Left colon (tissue), 2 donors: ENCODE data around the gene NHERF1. TPM values are rescaled to one million over a fixed set of nuclear protein-coding genes. Genes with fewer than 3 reads are reported as not detected.

Experiments
- ATAC-seq: fragments of 200-7000 bp; cut with Tn5 transposase; one replicate; pipeline ENCODE4 v1.9.1; 2020; ENCODE audit warnings: mild to moderate bottlenecking, moderate library complexity
- DNase-seq, 2 donors: peaks; one replicate each; pipeline ENCODE4 v3.0.0-alpha.2; 2020
- intact Hi-C, 2 donors: fragments of 100-400 bp; cut with DNase I in 1 of 2; cut with micrococcal nuclease in 1 of 2; formaldehyde crosslinking; loops; one replicate each; pipeline versions ENCODE4 v1.11.2 to v1.14.0; 2022; cut with DNase I, micrococcal nuclease
- total RNA-seq, 2 donors: library from RNA; stranded (reverse); fragmentation: NEBNext Ultra II Directional; extraction: Animal tissue kit (Norgen Biotek cat#: 25700); gene quantifications; one replicate each; pipeline ENCODE4 v1.2.1, GENCODE V29; 2021
- donor health status: DM: no; HTN: no; CAD: no.
- donor health status: DM: yes; HTN: yes; CAD: no.

NHERF1 gene
- total RNA-seq, 2 donors from 2014 or later = 186 to 256 TPM

- peak; percentile 75 to 88 for DNase-seq
- intact Hi-C loops = loop anchor here (5.0 kb wide), 2 partner anchors 122 to 127 kb away; partner anchors contain the start of gene FDXR (in 1 of the 2)
- peak; percentile 43 for ATAC-seq
Measured at GRCh38 chr17:74744714-74745547, 3.5 kb upstream of the NHERF1 start.

- ATAC-seq (no peak), DNase-seq (no peak)
- intact Hi-C loops = loop anchor here in 1 of 2 donors (5.0 kb wide), 1 partner anchor 122 kb away; no protein-coding TSS in a partner anchor
Measured at GRCh38 chr17:74745548-74746177, 2.8 kb upstream of the NHERF1 start.

GRCh38 chr17:74746376-74746775 lies 2.1 kb upstream of the NHERF1 start:
- no peak for DNase-seq
- intact Hi-C loops = loop anchor here in 1 of 2 donors (5.0 kb wide), 1 partner anchor 121 kb away; no protein-coding TSS in a partner anchor
- ATAC-seq = no peak

GRCh38 chr17:74746922-74747321 lies 1.5 kb upstream of the NHERF1 start:
- intact Hi-C loops = loop anchor here in 1 of 2 donors (5.0 kb wide), 1 partner anchor 120 kb away; no protein-coding TSS in a partner anchor
- DNase-seq = peak in 1 of 2 donors; percentile 18
- no peak for ATAC-seq

- intact Hi-C loops = loop anchor here in 1 of 2 donors (5.0 kb wide), 1 partner anchor 119 kb away; no protein-coding TSS in a partner anchor
- no peak for DNase-seq
- no peak for ATAC-seq
Measured at GRCh38 chr17:74748279-74748528, 224 bp upstream of the NHERF1 start.

- ATAC-seq = peak; percentile 30
Measured at GRCh38 chr17:74749279-74750038, 1.0 kb downstream of the NHERF1 start.

GRCh38 chr17:74750039-74750326 lies 1.6 kb downstream of the NHERF1 start:
- intact Hi-C loops = no loop called here
- DNase-seq = no peak
- ATAC-seq = no peak

More at GRCh38 chr17:74749279-74750038, 1.0 kb downstream of the NHERF1 start:
- DNase-seq = peak; percentile 63
- intact Hi-C loops = loop anchor here in 1 of 2 donors (5.0 kb wide), 1 partner anchor 118 kb away; no protein-coding TSS in a partner anchor

- peak; percentile 59 to 70 for DNase-seq
- ATAC-seq = peak; percentile 50
- intact Hi-C loops = no loop called here
Measured at GRCh38 chr17:74750327-74751069, 2.1 kb downstream of the NHERF1 start.

GRCh38 chr17:74752415-74752814 lies 4.0 kb downstream of the NHERF1 start:
- DNase-seq (no peak), ATAC-seq (no peak)
- intact Hi-C loops = no loop called here

- no peak for ATAC-seq
- DNase-seq = no peak
- intact Hi-C loops = no loop called here
Measured at GRCh38 chr17:74752822-74753401, 4.5 kb downstream of the NHERF1 start.

GRCh38 chr17:74754832-74755231 lies 6.4 kb downstream of the NHERF1 start:
- DNase-seq = no peak
- intact Hi-C loops = no loop called here
- ATAC-seq = no peak

GRCh38 chr17:74755533-74755932 lies 7.1 kb downstream of the NHERF1 start:
- intact Hi-C loops = no loop called here
- ATAC-seq = no peak

GRCh38 chr17:74756891-74757290 lies 8.5 kb downstream of the NHERF1 start:
- DNase-seq (no peak), ATAC-seq (no peak)
- intact Hi-C loops = no loop called here

More at GRCh38 chr17:74755533-74755932, 7.1 kb downstream of the NHERF1 start:
- DNase-seq = no peak

- ATAC-seq = peak; percentile 43
- peak in 1 of 2 donors; percentile 64 for DNase-seq
- intact Hi-C loops = no loop called here
Measured at GRCh38 chr17:74757502-74757901, 9.1 kb downstream of the NHERF1 start.

GRCh38 chr17:74757931-74758847 lies 9.8 kb downstream of the NHERF1 start:
- ATAC-seq = peak; percentile 76
- DNase-seq = peak in 1 of 2 donors; percentile 47
- intact Hi-C loops = no loop called here

- ATAC-seq (peak; percentile 52), DNase-seq (peak in 1 of 2 donors; percentile 37)
- intact Hi-C loops = no loop called here
Measured at GRCh38 chr17:74758848-74759168, 10.4 kb downstream of the NHERF1 start.

- ATAC-seq (no peak), DNase-seq (peak in 1 of 2 donors; percentile 51)
- intact Hi-C loops = no loop called here
Measured at GRCh38 chr17:74759243-74759801, 10.9 kb downstream of the NHERF1 start.
